Measurements from ENCODE around the gene MEOX2. TPM values are rescaled to one million over a fixed set of nuclear protein-coding genes. Genes with fewer than 3 reads are reported as not detected.

The MEOX2 gene
- polyA plus RNA-seq, 1 donor from 2014 or later: not detected

GRCh38 chr7:15580604-15581351, 105.7 kb downstream of the MEOX2 start:
- no peaks in the 10 kb centered on the region for H3K79me2 ChIP-seq (replicated peaks; ENCODE audit: insufficient read depth, low read length)
- no peak overlapping the region for H2AFZ ChIP-seq (ENCODE audit: low read depth, low read length)
- TF ChIP-seq EZH2 (IDR thresholded peaks at IDR 0.05; ENCODE audit: borderline replicate concordance, insufficient read depth, low read length, poor library complexity, severe bottlenecking): no peak
- TF ChIP-seq REST (IDR thresholded peaks at IDR 0.05; ENCODE audit: borderline replicate concordance): no peak
- no peak for TF ChIP-seq RAD21 (conservative IDR thresholded peaks at IDR 0.05)
- TF ChIP-seq MXI1 (conservative IDR thresholded peaks at IDR 0.05; ENCODE audit: poor library complexity, severe bottlenecking): no peak
- no peak for TF ChIP-seq SMC3 (conservative IDR thresholded peaks at IDR 0.05; ENCODE audit: poor library complexity)
- no peak for TF ChIP-seq TAF1 (IDR thresholded peaks at IDR 0.05; ENCODE audit: low read depth)
- H3K9me3 ChIP-seq (ENCODE audit: low read length): no peaks in the 10 kb centered on the region
- no peak overlapping the region for H3K27ac ChIP-seq (ENCODE audit: low read length)
- H3K9ac ChIP-seq (ENCODE audit: low read length): no peak overlapping the region
- no peaks in the 10 kb centered on the region for H3K36me3 ChIP-seq (ENCODE audit: insufficient read depth, low read length)
- no peaks in the 10 kb centered on the region for H3F3A ChIP-seq (ENCODE audit: insufficient read depth, low read length, poor library complexity, severe bottlenecking)
- no peaks in the 10 kb centered on the region for H3K9me2 ChIP-seq (ENCODE audit: insufficient read depth, low read length)
- no peaks in the 10 kb centered on the region for H3K27me3 ChIP-seq (ENCODE audit: insufficient read depth, low read depth, low read length)
- no peaks in the 10 kb centered on the region for H4K20me1 ChIP-seq (ENCODE audit: insufficient read depth)
- H3K4me3 ChIP-seq (ENCODE audit: low read length): no peak overlapping the region
- H3K4me2 ChIP-seq (ENCODE audit: low read length): no peak overlapping the region

GRCh38 chr7:15577600-15577999, 108.9 kb downstream of the MEOX2 start:
- H3K36me3 ChIP-seq (ENCODE audit: insufficient read depth, low read length): no peaks in the 10 kb centered on the region
- no peak for TF ChIP-seq EP300 (conservative IDR thresholded peaks at IDR 0.05; ENCODE audit: poor library complexity, severe bottlenecking)
- no peak for TF ChIP-seq POLR2AphosphoS5 (IDR thresholded peaks at IDR 0.05)
- no peak for TF ChIP-seq MXI1 (conservative IDR thresholded peaks at IDR 0.05; ENCODE audit: poor library complexity, severe bottlenecking)
- no peaks in the 10 kb centered on the region for H4K20me1 ChIP-seq (ENCODE audit: insufficient read depth)
- no peak overlapping the region for H3K9ac ChIP-seq (ENCODE audit: low read length)
- no peaks in the 10 kb centered on the region for H3K9me3 ChIP-seq (ENCODE audit: low read length)
- H3K79me2 ChIP-seq (replicated peaks; ENCODE audit: insufficient read depth, low read length): no peaks in the 10 kb centered on the region
- H3K27ac ChIP-seq (ENCODE audit: low read length): no peak overlapping the region
- H3K27me3 ChIP-seq (ENCODE audit: insufficient read depth, low read depth, low read length): no peaks in the 10 kb centered on the region
- no peaks in the 10 kb centered on the region for H3K9me2 ChIP-seq (ENCODE audit: insufficient read depth, low read length)
- H2AFZ ChIP-seq (ENCODE audit: low read depth, low read length): no peak overlapping the region
- no peak overlapping the region for H3K4me2 ChIP-seq (ENCODE audit: low read length)
- H3K4me3 ChIP-seq (ENCODE audit: low read length): no peak overlapping the region
- no peaks in the 10 kb centered on the region for H3F3A ChIP-seq (ENCODE audit: insufficient read depth, low read length, poor library complexity, severe bottlenecking)

- TF ChIP-seq MXI1 (conservative IDR thresholded peaks at IDR 0.05; ENCODE audit: poor library complexity, severe bottlenecking) (no peak), EP300 (conservative IDR thresholded peaks at IDR 0.05; ENCODE audit: poor library complexity, severe bottlenecking) (no peak)
- H3K27me3 ChIP-seq (ENCODE audit: insufficient read depth, low read depth, low read length): no peaks in the 10 kb centered on the region
- no peaks in the 10 kb centered on the region for H3K36me3 ChIP-seq (ENCODE audit: insufficient read depth, low read length)
- no peaks in the 10 kb centered on the region for H4K20me1 ChIP-seq (ENCODE audit: insufficient read depth)
- no peak overlapping the region for H3K4me3 ChIP-seq (ENCODE audit: low read length)
- no peak overlapping the region for H2AFZ ChIP-seq (ENCODE audit: low read depth, low read length)
- H3K79me2 ChIP-seq (replicated peaks; ENCODE audit: insufficient read depth, low read length): no peaks in the 10 kb centered on the region
- no peak overlapping the region for H3K27ac ChIP-seq (ENCODE audit: low read length)
- no peak overlapping the region for H3K9ac ChIP-seq (ENCODE audit: low read length)
- no peak overlapping the region for H3K4me2 ChIP-seq (ENCODE audit: low read length)
- no peaks in the 10 kb centered on the region for H3K9me3 ChIP-seq (ENCODE audit: low read length)
- no peaks in the 10 kb centered on the region for H3K9me2 ChIP-seq (ENCODE audit: insufficient read depth, low read length)
- H3F3A ChIP-seq (ENCODE audit: insufficient read depth, low read length, poor library complexity, severe bottlenecking): no peaks in the 10 kb centered on the region
Measured at GRCh38 chr7:15571301-15571878, 115.1 kb downstream of the MEOX2 start.

Measured in neural cell (in vitro differentiated cells).